Activated T-helper 1 cell treated with Interleukin-2 at 50 U/mL for 16 hours (primary cell): ENCODE measurements around the gene SYT7.

Source experiments
- DNase-seq: peaks from one replicate; pipeline ENCODE4 v3.0.0-alpha.2; 2020; ENCODE audit warnings: low read depth

Gene SYT7

DNA sequence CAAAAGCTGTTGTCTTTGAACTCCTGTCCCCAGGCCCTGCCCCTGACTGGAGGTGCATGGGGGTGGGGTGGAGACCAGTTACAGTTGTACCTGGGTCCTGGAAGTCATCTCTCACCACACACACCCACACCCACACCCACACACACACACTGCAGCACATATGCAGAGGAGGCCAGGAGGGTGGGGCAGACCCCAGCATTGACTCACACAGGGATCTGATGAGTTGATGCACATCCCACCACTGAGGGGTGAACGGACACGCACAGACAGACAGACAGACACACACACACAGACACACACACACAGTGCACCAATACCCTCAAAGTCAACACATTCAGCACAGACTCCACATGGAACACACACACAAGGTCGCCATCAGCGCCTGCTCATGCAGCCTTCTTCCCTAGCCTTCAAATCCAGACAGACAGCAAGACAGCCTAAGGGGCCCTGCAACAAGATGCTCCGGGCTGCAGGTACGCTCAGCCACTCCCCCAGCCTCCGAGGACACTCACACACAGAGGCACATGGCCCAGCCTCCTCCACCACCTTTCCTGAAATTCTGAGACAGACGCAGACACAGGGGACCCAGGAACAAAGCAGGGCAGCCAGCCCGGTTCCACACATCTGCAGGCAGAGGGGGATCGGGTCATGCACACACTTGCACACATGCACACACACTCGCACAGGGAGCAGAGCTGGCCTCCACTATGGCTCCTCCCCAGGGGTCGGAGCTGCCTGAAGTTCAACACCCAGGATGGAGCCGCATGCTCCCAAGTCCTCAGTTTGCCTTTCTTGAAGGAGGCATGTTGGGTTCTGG, 26.5 kb downstream of the SYT7 start:
- DNase-seq, result no peak

DNA sequence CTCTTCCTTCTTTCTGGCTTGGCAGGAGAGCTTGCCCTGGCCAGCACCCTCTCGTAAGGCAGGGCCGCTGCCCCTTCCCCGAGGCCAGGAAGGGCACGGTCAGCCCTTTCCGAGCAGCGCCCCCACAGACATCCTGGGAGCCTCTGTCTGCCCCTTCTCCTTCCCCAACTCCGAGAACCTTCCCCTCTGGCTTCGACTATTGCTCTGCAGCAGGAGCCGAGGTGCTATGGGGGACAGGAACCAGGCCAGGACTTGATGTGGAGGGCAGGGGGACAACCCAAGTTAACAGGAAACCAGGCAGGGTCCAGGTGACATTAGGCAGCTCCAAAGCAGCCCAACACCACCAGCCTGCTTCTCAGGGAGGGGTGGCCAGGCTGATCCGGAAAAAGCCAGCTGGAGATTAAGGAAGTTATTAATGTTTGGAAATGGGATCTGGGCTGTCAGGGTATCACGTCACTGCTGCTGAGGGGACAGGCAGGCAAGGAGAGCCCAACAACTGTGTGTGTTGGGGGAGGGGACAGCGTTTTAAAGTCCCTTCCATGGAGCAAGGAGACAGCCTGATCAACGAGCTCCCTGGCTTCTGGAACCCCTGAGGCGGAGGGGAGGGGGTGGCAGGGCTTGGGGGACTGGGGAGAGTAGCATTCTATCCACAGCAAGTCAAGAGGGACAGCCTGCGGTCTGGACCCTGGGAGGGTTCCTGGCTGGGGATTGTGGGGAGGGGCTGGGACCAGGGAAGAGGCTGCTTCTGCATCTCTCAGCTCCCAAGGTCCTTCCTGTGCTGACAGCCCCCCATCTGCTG, 27.3 kb downstream of the SYT7 start:
- DNase-seq, result no peak

DNA sequence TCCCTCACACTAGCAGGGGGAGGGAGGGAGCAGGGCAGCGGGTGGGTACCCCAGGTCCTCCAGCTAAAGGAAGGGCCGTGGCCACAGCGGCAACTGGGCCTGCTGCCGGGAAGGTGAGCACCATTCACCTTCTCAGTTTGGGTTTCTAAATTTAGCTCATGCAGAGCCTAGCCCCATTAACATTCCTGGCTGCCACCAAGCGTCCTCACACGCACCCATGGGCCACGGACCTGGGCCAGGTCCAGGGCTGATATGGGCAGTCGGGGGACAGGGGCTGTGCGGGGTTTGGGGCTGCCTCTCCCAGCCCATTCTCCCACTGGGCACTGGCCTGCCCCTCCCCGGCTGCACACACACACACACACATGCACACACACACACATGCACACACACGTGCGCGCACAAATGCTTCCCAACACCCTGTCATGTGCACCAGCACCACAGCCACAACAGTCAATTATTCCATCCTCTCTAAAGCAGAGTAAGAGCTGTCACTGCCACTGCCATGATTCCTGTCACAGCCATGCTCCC, 28.7 kb downstream of the SYT7 start:
- DNase-seq, result no peak

DNA sequence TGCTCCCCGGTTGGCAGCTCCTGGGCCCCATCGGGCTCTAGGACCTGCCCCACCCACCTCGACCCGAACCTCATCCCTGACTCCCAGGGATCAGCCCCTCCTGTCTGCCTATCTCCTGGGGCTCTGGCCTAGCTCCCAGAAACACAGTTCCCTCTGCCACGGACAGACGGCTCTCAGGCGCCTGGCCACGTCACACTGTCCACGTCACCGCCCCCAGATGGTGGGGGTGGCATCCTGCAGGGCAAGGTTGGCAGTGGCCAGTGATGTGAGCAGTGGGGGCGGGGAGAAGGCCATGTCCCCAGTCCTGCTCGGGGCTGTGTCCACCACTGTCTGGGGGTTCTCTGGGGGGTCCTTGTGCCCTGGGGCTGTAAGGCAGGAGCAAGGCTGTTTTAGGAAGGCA, 29.2 kb downstream of the SYT7 start:
- no peak for DNase-seq

DNA sequence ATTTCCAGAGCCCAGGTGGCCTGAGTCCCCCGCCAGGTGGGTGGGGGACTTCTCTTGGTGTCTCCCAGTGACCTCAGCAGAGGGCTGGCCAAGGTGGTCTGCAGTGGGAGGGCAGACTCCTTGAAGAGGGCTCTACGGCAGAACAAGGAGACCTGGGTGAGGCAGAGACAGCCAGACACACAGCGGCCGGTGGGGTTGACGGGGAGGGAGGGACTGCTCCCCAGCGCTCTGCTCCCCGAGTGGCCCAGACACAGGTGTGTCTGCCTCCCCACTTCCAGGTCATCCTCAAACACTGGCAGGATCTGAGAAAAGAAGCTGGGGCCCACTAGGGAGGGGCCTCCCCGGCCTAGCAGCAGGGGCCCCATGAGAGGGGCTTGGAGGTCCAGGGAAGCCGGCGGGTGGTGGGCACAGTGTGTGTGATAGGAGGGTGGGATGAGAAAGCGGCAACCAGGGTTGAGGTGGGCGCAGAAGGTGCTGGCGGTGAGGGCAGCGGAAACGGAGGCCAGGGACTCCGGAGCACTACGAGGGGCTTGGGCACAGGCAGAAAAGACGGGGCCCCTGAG, 30.1 kb downstream of the SYT7 start:
- no peak for DNase-seq

DNA sequence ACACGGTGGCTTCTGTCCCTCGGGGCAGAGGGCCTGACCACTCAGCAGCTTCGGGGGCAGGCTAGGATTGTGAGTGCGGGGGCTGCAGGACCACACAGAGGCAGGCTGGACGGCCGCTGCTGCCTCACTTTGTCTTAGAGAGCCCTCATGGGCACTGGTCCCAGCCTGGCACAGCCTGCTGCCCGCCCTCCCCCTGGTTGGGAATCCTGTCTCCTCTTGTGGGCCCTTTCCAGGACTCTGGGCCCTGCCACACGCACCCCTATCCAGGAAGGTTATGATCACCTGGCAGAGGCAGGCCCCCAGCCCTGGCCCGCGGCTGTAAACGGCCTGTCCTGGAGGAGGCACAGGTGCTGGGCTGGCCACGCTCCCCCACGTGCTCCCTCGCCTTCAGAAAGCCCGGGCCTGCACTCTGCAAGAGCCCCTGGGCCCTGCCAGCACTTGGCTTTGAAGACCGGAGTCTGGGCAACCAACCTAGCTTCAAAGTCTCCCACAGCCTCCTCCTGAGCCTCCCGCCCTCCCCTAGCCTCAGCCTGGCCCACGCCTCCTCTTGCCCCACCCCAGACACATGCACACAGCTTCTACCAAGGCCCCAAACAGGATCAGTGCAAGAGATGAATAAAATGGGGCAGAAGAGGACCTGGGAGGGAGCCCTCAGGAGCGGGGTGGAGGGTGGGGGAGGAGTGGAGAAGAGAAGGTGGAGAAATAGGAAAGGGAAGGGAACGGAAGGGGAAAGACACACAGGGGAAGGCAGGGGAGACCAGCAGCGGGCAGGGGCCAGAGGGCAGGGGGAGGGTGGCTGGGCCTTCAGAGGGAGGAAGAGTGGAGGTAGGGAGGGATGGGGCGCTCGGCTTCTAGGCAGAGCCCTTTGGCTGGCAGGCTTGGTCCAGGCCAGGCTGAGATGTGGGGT, 31.0 kb downstream of the SYT7 start:
- no peak for DNase-seq

DNA sequence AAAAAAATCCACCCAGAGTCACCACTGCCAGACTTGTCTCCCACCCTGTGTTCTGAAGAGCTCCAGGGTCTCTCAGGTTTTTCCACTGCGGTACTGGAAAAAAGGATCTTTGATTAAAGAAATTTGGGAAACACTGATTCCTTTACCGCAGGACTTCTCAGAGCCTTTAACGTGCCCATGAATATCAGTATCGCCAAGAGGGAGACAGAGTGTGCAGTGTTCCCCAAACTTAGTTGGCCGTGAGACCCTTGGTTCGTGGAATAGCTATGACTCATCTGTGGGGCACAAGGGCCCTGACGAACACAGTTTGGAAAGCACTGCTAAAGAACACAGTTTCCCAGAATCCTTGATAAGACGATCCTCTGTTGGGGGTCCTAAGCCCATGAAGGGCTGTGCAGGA, 31.7 kb downstream of the SYT7 start:
- no peak for DNase-seq

DNA sequence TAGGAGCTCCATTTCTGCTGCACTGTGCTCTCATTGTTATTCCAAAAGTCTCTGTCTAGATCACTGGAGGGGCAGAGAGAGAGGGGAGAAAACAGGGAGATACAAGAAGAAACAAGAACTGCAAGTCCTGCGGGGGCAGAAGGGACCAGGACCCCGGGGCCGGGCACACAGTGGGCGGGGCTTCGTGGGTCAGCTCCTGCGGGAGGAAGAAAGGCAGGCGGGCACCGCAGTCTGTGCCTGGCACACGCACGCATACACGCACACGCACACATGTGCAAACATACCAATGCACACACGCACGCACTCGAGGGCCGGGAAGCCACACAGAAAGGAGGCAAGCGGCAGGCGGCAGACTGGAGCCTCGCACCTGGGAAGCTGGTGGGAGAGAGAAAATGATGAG, 33.6 kb downstream of the SYT7 start:
- no peak for DNase-seq

DNA sequence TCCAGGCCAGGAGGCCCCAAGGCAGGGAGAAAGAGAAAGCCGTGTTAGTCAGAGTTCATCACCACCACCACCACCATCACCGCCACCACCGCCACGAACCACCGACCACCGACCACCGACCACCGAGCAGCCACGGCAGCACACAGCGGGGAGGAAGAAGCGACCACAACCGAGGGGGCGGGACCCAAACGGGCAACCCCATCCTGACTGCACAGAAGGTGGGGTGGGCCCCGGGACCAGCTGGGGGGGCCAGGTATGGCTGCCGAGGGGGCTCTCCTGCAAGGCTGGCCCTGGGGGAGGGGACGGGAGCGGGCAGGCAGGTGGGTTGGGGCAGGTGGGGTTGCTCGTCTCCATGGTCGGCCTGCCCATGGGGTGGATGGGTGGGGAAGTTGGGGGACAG, 34.2 kb downstream of the SYT7 start:
- DNase-seq, result no peak

DNA sequence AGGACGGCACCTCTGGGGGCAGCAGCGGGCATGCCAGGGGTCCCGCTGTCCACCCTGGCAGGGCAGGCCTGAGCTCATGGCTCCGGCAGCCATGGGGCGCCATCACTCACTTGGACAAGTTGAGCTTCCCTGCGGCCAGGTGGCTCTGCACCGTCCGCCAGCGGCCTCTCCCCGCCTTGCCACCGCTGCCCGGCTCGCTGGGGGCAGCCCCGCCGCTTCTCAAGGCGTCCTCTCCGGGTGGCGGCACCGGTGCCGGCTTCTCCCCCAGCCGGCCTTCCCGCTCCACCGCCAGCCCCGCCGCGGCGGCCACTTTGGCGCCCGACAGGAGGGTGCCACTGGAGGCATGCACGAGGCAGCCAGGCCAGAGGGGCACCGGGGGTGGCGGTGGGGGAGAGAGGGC, 35.0 kb downstream of the SYT7 start:
- no peak for DNase-seq

DNA sequence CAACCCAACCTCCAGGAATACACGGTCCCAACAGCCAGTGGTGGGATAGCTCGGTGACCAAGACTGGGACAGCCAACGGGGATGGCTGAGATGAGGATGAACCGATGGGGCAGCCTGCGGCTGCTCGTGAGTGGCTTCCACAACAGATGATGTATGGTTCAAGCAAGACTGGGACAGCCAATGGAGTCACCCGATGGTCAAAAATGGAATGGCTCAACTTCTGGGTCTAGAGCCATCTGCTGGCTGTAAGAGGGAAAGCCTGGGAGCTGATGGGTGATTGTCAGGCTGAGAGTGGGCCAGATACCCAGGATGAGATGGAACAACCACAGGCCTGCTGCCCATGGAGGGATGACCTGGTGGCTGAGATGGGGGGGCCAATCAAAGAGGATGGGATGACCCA, 35.5 kb downstream of the SYT7 start:
- no peak for DNase-seq

DNA sequence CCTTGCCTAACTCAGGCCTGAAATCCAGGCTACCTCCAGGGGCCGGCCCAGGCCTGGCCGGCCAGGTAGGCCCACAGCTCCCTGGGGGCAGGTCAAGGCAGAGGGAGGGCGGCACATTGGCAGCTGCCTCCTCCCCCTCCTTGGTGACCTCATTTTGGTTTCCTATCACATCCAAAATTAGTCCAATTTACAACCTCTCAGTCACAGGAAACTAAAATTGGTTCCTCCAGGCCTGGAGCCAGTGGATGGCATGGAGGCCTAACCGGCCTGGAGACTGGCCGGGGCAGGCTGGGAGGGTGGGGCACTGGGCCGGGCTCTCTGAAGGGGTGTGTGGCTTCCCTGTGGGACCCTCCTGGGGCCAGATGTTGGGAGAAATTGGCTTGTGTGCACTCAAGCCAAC, 36.4 kb downstream of the SYT7 start:
- no peak for DNase-seq

DNA sequence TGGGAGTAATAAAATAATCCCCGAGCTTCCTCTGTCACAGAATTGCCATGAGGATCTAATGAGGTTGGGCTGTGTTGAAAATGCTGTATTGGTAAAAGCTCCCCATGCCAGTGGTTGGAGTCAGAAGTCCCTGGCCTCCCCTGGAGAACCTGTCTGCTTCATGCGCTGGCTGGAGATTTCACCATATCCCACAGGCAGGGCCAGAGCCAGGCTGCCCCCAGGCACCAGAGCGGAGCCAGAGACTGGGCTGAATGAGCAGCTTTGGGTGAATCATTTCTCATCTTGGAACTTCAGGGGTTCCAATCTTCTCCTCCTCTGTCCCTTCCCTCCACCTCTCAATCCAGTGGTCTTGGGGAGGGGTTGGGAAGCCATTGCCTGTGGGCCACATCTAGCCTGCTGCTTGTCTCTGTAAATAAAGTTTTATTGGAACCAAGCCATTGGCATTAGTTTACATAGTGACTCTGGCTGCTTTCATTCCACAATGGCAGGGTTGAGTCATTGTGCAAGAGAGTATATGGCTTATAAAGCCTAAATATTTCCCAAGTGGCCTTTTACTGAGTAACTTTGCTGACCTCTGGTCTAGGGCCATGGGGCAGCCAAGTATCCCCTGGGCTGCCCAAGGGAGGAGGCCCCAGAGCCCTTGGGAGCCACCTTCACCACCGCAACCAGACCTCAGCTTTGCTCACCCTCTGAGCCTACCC, 37.1 kb downstream of the SYT7 start:
- DNase-seq, result no peak

DNA sequence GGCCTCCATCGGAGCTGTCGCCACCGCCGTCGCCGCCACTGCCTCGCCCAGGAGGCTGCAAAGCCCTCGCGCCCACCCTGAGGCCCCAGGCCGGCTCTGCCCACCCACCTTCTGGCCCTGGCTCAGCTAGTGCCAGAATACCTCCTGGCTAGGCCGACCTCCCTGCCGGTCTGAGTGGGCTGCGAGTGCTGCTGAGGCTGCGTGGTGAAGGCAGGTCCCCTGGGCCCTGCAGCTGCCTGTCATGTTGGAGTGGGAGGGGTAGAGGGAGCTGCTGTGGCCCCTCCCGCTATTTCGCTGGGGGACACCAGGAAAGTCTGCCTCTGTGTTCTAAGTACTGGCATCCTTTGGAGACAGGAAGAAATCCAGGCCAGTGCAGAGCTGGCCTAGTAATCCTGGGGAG, 38.2 kb downstream of the SYT7 start:
- DNase-seq, result no peak

DNA sequence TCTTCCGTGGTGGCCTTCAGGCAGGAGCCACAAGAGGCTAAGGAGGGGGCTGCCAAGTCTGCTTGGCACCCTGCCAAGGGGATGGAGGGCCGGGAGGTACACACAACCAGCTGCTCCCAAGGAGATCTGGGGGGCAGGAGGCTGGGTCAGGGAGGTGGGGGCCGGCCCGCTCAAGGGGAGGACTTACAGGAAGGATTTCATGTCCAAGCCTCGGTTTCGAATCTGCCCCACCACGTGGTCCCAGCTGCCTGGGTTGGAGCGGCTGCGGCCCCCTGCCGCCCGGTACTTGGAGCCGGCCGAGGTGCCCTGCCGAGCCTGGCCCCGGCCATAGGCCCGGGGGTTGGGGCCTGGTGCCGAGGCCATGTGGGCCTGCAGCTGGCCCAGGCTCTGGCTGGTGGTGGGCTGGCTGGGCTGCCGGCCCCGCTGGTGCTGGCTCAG, 38.8 kb downstream of the SYT7 start:
- DNase-seq, result no peak

DNA sequence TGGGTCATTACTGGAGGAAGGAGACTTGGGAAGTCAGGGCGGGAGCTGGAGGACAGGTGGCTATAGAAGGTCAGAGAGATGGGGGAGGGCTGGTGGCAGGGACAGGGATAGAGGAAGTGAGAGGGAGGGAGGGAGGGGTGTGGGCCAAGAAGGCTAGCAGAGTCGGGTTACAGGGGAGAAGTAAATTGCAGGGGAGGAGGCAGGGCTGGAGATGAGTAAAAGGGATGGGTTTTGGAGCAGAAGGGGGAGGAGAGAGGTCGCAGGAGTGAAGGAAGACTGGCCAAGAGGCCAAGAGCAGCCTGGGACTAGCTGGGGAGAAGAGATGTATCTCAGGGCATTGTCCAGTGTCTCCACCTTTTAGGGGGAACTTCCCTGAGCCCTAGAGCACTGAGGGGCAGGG, 39.3 kb downstream of the SYT7 start:
- no peak for DNase-seq

DNA sequence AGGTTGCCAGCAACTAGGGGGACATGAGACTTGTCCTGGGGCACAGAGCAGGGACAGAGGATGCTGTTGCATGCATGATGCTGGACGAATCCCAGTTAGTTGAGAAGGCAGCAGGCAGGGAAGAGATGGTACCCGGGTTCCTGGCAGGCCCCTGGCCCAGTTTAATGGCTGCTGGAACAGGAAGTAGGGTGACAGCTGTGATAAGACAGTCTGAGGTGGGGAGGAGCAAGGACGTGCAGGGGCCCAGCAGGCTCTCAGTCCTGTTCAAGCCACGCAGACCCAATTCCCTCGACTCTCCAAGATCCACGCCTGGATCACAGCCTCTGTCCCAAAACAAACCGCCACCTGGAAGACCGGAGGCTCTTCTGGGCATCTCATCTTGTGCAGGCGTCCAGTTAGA, 40.3 kb downstream of the SYT7 start:
- DNase-seq, result no peak

DNA sequence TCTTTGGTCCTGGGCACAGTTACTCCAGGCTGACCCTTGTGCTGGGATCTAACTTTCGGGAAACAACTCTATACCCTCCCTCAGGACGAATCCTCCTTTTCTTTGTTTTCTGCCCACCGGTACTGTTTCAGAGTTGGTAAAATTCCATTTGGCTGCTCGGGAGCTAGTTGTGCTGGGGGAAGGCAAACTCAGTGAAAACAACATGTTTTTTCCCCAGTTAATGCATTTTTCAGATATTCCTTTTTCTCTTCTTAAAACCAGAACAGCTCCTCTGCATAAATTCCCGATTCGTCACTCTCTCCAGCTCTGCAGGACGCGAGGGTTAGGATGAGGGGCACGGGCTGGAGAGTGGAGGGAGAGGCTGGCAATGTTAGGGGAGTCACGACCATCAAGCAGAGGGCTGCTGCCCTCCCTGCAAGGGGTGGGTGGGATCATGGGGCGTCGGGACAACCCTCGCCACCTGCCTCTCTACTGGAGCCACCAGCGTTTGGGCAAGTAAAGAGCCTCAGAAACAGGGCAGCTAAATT, 41.0 kb downstream of the SYT7 start:
- DNase-seq, result no peak

DNA sequence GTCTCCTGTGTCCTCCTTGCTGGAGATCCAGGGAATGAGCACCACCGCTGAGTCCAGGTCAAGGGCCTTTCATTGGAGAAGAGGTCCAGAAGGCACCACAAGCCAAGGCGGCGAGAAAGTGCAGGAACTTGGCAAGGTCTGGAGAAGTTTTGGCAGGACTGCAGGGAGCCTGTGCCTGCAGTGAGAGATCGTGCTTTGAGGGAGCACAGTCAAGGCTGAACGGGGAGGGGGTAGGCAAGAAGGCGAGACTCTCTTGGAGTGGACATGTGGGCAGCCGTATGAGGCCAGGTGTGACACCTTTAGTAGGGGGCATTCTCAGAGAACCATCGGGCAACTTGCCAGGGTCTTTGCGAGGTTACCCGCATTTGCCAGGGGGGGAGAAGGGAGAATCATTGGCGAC, 41.9 kb downstream of the SYT7 start:
- DNase-seq, result no peak

DNA sequence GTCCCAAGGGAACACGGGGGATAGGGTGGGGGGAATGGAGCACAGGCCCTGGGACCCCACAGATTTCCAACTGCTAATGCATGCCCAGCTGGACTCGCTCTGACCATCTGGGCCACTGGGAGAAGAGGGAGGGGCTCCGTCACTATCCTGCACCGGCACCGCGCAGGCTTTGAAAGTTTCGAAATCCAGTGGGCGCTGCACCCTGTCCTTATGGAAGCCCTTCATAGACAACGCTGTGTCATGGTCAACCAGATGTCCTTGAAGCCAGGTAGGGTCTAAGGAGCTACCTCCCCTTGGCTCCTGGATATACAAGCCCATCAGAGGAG, 42.3 kb downstream of the SYT7 start:
- no peak for DNase-seq

DNA sequence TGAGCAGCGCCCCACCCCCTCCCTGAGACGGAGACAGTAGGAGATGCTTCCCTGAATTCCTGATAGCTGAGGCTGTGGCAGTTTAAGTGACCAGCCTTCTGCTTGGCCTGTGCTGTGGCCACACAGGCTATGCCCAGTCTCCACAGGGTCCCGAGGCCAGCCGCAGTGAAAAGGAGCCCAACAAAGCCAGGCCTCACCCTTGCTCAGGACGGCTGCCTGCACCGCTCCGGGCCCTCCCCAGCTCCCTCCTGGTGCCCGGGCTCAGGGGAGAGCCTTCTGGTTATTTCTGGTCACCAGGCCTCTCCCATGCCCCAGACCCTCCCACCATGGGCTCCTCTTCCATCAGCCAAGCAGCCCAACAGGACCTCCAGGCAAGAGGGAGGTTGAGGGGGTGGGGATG, 43.5 kb downstream of the SYT7 start:
- no peak for DNase-seq
